ENCODE measurements around the gene USP3. TPM values are rescaled to one million over a fixed set of nuclear protein-coding genes. Genes with fewer than 3 reads are reported as not detected.
A peak's percentile ranks its signal among the peaks of the same experiment; 100 is the strongest.
"Not testable (repeated sequence)": the region's sequence is repeated elsewhere in the genome, so short reads cannot be mapped to it uniquely, and the experiment has no call there.

The USP3 gene
- total RNA-seq, 1 experiment from 2014 or later = 70.2 TPM

DNA sequence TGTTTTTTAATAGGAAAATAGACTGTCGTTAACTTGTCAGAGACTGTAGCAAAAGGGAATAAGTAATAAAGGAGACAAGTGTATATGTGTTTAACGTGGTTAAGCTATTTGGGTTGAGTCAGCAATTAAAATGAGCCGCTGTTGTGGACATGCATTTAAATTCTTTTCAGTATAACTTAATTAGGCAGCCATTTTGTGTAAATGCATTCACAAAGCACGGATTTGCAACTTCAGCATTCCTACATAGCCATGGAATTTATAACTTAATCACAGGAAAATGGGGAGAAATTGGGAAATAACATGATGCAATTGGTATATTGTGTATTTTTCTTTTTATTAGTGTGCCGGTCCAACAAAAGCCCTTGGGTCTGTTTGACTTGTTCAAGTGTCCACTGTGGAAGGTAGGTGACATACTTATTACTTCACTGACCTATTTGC is 27.9 kb downstream of the USP3 start:
- ChIA-PET POLR2A (interaction anchor here (0.8 to 1.9 kb wide), 4 partner anchors 11 to 27 kb away, joined by 4 to 9 read pairs (median 6); no protein-coding TSS in a partner anchor), CTCF (interaction anchor here (0.8 kb wide), 1 partner anchor 9 kb away, joined by 3 read pairs; no protein-coding TSS in a partner anchor)
- Mint-ChIP-seq H3K4me3 (ENCODE audit: unreplicated experiment) (no peak overlapping the region), H3K9me3 (ENCODE audit: unreplicated experiment) (no peaks in the 10 kb centered on the region), H3K27ac (ENCODE audit: low read depth, unreplicated experiment) (no peak overlapping the region), H3K27me3 (ENCODE audit: insufficient read depth, unreplicated experiment) (no peaks in the 10 kb centered on the region), H3K4me1 (ENCODE audit: insufficient read depth, unreplicated experiment) (peaks cover 19% of the 10 kb centered on the region), H3K36me3 (ENCODE audit: insufficient read depth, unreplicated experiment) (peaks cover 6% of the 10 kb centered on the region)
- TF ChIP-seq, protein P1, sequence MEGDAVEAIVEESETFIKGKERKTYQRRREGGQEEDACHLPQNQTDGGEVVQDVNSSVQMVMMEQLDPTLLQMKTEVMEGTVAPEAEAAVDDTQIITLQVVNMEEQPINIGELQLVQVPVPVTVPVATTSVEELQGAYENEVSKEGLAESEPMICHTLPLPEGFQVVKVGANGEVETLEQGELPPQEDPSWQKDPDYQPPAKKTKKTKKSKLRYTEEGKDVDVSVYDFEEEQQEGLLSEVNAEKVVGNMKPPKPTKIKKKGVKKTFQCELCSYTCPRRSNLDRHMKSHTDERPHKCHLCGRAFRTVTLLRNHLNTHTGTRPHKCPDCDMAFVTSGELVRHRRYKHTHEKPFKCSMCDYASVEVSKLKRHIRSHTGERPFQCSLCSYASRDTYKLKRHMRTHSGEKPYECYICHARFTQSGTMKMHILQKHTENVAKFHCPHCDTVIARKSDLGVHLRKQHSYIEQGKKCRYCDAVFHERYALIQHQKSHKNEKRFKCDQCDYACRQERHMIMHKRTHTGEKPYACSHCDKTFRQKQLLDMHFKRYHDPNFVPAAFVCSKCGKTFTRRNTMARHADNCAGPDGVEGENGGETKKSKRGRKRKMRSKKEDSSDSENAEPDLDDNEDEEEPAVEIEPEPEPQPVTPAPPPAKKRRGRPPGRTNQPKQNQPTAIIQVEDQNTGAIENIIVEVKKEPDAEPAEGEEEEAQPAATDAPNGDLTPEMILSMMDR (IDR thresholded peaks at IDR 0.05; ENCODE audit: unreplicated experiment) = no peak
- no TSS peak for BruUV-seq (replicated peaks)
- DNase-seq (ENCODE audit: unreplicated experiment) = peak; percentile 25
- intact Hi-C loops (cut with micrococcal nuclease) = no loop called here

DNA sequence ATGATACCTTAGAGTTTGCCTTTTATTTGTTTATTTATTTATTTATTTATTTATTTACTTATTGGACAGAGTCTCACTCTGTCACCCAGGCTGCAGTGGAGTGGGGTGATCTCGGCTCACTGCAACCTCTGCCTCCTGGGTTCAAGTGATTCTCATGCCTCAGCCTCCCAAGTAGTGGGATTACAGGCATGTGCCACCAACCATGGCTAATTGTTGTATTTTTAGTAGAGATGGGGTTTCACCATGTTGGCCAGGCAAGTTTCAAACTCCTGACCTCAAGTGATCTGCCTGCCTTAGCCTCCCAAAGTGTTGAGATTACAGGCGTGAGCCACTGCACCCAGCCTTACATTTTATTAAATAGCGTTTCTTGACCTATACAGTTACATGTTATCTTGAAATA is 30.5 kb downstream of the USP3 start:
- intact Hi-C loops (cut with micrococcal nuclease); H3K9me3 Mint-ChIP-seq (ENCODE audit: unreplicated experiment); H3K4me3 Mint-ChIP-seq (ENCODE audit: unreplicated experiment); BruUV-seq (replicated peaks); DNase-seq (ENCODE audit: unreplicated experiment); H3K27ac Mint-ChIP-seq (ENCODE audit: low read depth, unreplicated experiment); H3K27me3 Mint-ChIP-seq (ENCODE audit: insufficient read depth, unreplicated experiment): not testable (repeated sequence)
- peaks cover 13% of the 10 kb centered on the region for H3K4me1 Mint-ChIP-seq (ENCODE audit: insufficient read depth, unreplicated experiment)
- peaks cover 32% of the 10 kb centered on the region for H3K36me3 Mint-ChIP-seq (ENCODE audit: insufficient read depth, unreplicated experiment)
- ChIA-PET POLR2A (interaction anchor here (0.7 to 1.4 kb wide), 4 partner anchors 11 to 68 kb away, joined by 3 to 4 read pairs (median 3); partner anchors contain the start of gene USP3), CTCF (interaction anchor here (0.6 to 1.0 kb wide), 2 partner anchors 68 to 1182 kb away, joined by 3 read pairs; no protein-coding TSS in a partner anchor)

DNA sequence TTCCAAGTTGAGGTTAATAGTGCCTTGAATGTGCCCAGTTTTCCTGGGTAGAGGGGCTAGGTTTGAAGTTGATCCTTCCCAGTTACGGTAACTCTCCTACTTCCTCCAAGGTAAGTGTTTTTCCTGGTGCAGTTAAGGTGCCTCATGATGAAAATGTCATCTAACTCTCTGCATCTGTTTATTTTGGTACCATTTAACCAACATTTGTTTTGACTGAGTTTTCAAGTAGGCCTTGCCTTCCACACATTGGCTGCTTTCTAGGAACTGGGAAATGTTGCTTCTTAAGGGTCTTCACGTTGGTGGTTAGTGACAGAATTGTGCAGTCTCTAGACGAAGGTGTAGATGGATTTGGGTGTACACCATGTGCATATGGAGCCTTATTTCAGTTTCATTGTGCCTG is 31.3 kb downstream of the USP3 start:
- ChIA-PET POLR2A (interaction anchor here (0.7 to 1.4 kb wide), 4 partner anchors 8 to 69 kb away, joined by 3 to 4 read pairs (median 4); no protein-coding TSS in a partner anchor), CTCF (interaction anchor here (1.2 to 2.6 kb wide), 2 partner anchors 14 kb away, joined by 5 read pairs; no protein-coding TSS in a partner anchor)
- Mint-ChIP-seq H3K4me1 (ENCODE audit: insufficient read depth, unreplicated experiment) (peaks cover 7% of the 10 kb centered on the region), H3K27me3 (ENCODE audit: insufficient read depth, unreplicated experiment) (no peaks in the 10 kb centered on the region), H3K36me3 (ENCODE audit: insufficient read depth, unreplicated experiment) (peaks cover 34% of the 10 kb centered on the region), H3K4me3 (ENCODE audit: unreplicated experiment) (no peak overlapping the region), H3K27ac (ENCODE audit: low read depth, unreplicated experiment) (no peak overlapping the region), H3K9me3 (ENCODE audit: unreplicated experiment) (no peaks in the 10 kb centered on the region)
- no TSS peak for BruUV-seq (replicated peaks)
- no peak for DNase-seq (ENCODE audit: unreplicated experiment)
- TF ChIP-seq, protein P1 (IDR thresholded peaks at IDR 0.05; ENCODE audit: unreplicated experiment) = no peak
- intact Hi-C loops (cut with micrococcal nuclease) = no loop called here

DNA sequence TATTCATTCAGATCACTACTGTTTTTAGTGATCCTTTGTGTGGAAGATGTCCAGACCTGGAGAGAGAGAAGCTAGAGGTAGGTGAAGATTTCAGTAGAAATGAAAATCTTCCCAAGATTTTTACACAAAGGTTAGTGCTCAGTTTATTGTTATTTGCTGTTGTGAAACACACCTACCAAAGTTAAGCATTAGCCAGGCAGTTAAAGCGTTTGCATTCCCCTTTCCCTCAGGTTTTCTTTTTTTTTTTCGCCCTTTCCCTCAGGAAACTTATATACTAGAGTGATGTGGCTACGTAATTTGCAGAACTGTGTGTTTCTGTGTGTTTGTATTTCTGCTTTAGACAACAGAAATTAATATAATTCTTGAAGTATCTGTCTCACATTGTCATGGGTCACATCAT is 34.5 kb downstream of the USP3 start:
- Mint-ChIP-seq H3K4me3 (ENCODE audit: unreplicated experiment) (no peak overlapping the region), H3K4me1 (ENCODE audit: insufficient read depth, unreplicated experiment) (no peaks in the 10 kb centered on the region), H3K27ac (ENCODE audit: low read depth, unreplicated experiment) (no peak overlapping the region), H3K27me3 (ENCODE audit: insufficient read depth, unreplicated experiment) (no peaks in the 10 kb centered on the region), H3K36me3 (ENCODE audit: insufficient read depth, unreplicated experiment) (peaks cover 55% of the 10 kb centered on the region), H3K9me3 (ENCODE audit: unreplicated experiment) (no peaks in the 10 kb centered on the region)
- ChIA-PET CTCF (no interaction called here), POLR2A (interaction anchor here (0.8 kb wide), 1 partner anchor 13 kb away, joined by 3 read pairs; no protein-coding TSS in a partner anchor)
- intact Hi-C loops (cut with micrococcal nuclease) = no loop called here
- BruUV-seq (replicated peaks) = no TSS peak
- DNase-seq (ENCODE audit: unreplicated experiment) = no peak
- TF ChIP-seq, protein P1 (IDR thresholded peaks at IDR 0.05; ENCODE audit: unreplicated experiment) = no peak

Measured in MCF 10A (cell line).